Left lung (tissue), 10 donors: Measurements from ENCODE around the gene AIFM3. TPM values are rescaled to one million over a fixed set of nuclear protein-coding genes. Genes with fewer than 3 reads are reported as not detected.

Source experiments
- ATAC-seq: fragments of 200-7000 bp; cut with Tn5 transposase; one replicate; pipeline ENCODE4 v1.9.1; 2020; ENCODE audit warnings: moderate library complexity
- DNase-seq, 4 donors: peaks; one replicate each; pipeline ENCODE4 v3.0.0-alpha.2; 2013 to 2020
- H3K27ac ChIP-seq, 2 donors: fragments of 200-600 bp; sonication (generic) in 1 of 2; one replicate each; pipeline versions ENCODE4 v1.5.0 to v1.8.0; 2020 to 2021
- H3K27me3 ChIP-seq, 2 donors: fragments of 200-600 bp; sonication (generic) in 1 of 2; one replicate each; pipeline versions ENCODE4 v1.5.0 to v1.8.0; 2020 to 2021
- H3K36me3 ChIP-seq, 2 donors: fragments of 200-600 bp; sonication (generic) in 1 of 2; one replicate each; pipeline versions ENCODE4 v1.5.0 to v1.8.0; 2020 to 2021
- H3K4me1 ChIP-seq, 2 donors: fragments of 200-600 bp; one replicate each; pipeline ENCODE4 v1.8.0; 2021
- H3K4me3 ChIP-seq, 2 donors: fragments of 200-600 bp; sonication (generic) in 1 of 2; one replicate each; pipeline versions ENCODE4 v1.5.0 to v1.8.0; 2020 to 2021; ENCODE audit warnings: mild to moderate bottlenecking in 1 of 2
- H3K9me3 ChIP-seq, 2 donors: fragments of 200-600 bp; sonication (generic) in 1 of 2; one replicate each; pipeline versions ENCODE4 v1.5.0 to v1.8.0; 2020 to 2021
- intact Hi-C, 2 donors: fragments of 100-400 bp; cut with DNase I; formaldehyde crosslinking; loops; one replicate each; pipeline versions ENCODE4 v1.11.2 to v1.14.2; 2022
- polyA plus RNA-seq, 6 donors: library from polyadenylated mRNA; unstranded; fragments of 120-200 nt; gene quantifications; one replicate each; pipeline ENCODE4 v1.2.1, GENCODE V29; 2013; ENCODE audit not compliant: insufficient read length in 6 of 6
- total RNA-seq, 2 donors: library from RNA; stranded (reverse); fragmentation: NEBNext Ultra II Directional; extraction: Animal tissue kit (Norgen Biotek cat#: 25700); gene quantifications; one replicate each; pipeline ENCODE4 v1.2.1, GENCODE V29; 2021
- TF ChIP-seq, protein P1 (sequence below), 2 donors: fragments of 200-600 bp; sonication (generic) in 1 of 2; IDR thresholded peaks; one replicate each; pipeline versions ENCODE4 v1.5.0 to v1.8.0; 2021; ENCODE audit warnings: antibody characterized with exemption in 2 of 2
- donor health status: DM: no; HTN: yes; CAD: no.
- donor health status: DM: no; HTN: no; CAD: no.

Gene AIFM3
- total and polyA plus RNA-seq, 8 donors: 0.49 to 6.5 (median 1.0) TPM

DNA sequence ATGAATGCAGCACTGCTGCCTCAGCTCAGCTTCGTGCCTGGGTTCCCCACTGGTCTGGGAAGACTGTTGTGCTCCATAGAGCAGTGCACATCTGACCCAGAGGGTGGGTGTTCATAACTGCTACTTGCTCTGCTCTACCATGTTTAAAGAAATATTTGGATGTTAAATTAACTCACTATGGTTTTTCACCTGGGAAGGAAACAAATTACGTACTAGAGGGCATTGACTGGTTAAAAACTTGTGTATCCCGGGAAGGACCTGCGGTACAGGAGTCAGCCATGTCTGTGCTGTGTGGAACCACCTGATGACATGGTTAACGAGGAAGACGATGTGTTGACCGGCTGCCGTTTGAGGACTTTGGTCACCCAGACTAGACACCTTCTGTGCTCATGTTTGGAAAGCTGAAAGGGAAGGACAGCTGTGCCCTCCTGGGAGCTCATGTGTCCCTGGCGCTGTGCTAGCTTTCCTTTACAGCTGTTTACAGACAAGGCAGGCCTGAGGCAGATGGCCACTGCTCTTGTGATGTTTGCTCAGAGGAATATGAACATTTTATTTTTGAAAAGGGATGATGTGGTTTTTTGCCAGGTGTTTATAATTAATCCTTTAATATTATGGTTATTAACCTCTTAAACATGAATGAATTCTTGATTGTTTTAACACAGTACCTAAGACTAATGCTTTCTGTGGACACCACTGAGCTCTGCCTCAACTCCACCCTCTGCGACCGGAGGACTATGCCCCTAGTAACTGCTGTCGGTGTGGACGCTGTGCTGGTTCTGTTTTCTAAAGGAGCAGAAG, 14.3 kb upstream of the AIFM3 start:
- DNase-seq (no peak), ATAC-seq (no peak)
- Histone ChIP-seq H3K36me3 (peaks cover 0 to 51% of the 10 kb centered on the region in 2 donors), H3K27me3 (peaks cover 0 to 12% of the 10 kb centered on the region in 2 donors), H3K9me3 (no peaks in the 10 kb centered on the region), H3K27ac (no peak overlapping the region), H3K4me1 (peaks cover 0 to 22% of the 10 kb centered on the region in 2 donors), H3K4me3 (no peak overlapping the region)
- TF ChIP-seq, protein P1, sequence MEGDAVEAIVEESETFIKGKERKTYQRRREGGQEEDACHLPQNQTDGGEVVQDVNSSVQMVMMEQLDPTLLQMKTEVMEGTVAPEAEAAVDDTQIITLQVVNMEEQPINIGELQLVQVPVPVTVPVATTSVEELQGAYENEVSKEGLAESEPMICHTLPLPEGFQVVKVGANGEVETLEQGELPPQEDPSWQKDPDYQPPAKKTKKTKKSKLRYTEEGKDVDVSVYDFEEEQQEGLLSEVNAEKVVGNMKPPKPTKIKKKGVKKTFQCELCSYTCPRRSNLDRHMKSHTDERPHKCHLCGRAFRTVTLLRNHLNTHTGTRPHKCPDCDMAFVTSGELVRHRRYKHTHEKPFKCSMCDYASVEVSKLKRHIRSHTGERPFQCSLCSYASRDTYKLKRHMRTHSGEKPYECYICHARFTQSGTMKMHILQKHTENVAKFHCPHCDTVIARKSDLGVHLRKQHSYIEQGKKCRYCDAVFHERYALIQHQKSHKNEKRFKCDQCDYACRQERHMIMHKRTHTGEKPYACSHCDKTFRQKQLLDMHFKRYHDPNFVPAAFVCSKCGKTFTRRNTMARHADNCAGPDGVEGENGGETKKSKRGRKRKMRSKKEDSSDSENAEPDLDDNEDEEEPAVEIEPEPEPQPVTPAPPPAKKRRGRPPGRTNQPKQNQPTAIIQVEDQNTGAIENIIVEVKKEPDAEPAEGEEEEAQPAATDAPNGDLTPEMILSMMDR (IDR thresholded peaks at IDR 0.05): no peak
- intact Hi-C loops: no loop called here

DNA sequence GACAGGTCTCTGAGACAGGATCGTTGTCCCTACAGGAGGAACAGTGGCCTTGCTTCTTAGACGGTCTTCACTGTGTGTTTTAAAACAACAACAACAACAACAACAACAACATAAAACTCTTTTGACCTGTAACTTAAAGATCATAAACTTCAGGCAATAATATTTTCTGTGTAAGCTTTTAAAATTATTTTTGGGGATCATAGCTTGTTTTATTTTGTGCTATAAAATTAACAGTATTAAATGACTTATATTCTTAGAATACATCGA, 13.8 kb upstream of the AIFM3 start:
- intact Hi-C loops: no loop called here
- no peak overlapping the region for H3K27ac ChIP-seq

DNA sequence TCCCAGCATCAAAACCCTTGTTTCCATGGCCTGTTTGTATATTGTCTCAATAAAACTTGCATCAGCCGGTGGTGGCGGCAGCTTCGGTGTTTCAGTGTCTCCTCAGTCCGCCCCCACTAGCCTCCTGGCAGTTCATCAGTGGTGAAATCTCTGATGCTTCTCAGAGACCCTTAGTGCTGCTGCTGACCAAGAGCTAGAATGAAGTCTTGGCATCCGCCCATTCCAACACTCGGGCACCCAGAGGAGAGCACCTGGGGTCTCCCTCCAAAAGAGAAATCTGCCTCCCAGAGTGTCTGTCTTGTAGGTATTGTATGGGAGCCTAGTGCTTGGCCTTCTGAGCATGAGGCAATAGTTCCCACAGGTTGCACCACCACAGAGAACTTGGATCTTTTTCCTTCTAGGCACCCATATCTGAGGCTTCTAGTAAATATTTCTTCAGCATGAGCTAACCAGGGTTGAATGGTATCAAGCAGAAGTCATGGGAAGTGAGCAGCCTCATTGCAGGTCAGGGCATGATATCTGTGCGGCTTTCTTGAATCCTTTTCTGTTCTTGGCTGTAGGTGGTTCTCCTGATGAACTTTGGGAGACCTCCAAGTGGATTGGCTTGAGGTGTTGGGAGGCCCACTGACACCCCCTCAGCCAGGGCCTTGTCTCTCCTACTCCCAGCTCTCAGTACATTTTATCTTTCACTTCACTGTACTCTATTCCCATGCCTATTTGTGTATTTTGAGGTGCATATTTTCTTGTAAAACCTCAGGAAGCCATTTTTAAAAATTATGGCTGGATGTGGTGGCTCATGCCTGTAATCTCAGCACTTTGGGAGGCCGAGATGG, 13.2 kb upstream of the AIFM3 start:
- H3K27ac ChIP-seq: no peak overlapping the region

More for the DNA sequence above, 13.8 kb upstream of the AIFM3 start:
- Histone ChIP-seq H3K4me1 (peaks cover 0 to 28% of the 10 kb centered on the region in 2 donors), H3K27me3 (peaks cover 0 to 12% of the 10 kb centered on the region in 2 donors), H3K4me3 (no peak overlapping the region), H3K9me3 (no peaks in the 10 kb centered on the region), H3K36me3 (peaks cover 0 to 51% of the 10 kb centered on the region in 2 donors)
- DNase-seq (no peak), ATAC-seq (no peak)
- TF ChIP-seq, protein P1 (IDR thresholded peaks at IDR 0.05): no peak

DNA sequence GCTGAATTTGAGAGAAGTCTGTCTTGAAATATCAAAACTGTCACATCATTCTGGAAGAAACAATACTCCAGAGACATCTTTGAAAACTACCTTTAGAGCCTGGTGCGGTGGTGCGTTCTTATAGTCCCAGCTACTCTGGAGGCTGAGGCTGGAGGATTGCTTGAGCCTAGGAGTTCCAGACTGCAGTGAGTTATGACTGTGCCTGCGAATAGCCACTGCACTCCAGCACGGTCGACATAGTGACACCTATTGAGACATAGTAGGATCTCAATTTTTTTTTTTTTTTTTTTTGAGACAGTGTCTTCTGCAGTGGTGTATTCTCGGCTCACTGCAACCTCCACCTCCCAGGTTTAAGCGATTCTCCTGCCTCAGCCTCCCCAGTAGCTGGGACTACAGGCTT, 11.5 kb upstream of the AIFM3 start:
- TF ChIP-seq, protein P1 (IDR thresholded peaks at IDR 0.05): no peak
- DNase-seq: no peak
- H3K9me3 ChIP-seq: no peaks in the 10 kb centered on the region
- no peak for ATAC-seq
- no peak overlapping the region for H3K4me3 ChIP-seq
- no peak overlapping the region for H3K27ac ChIP-seq
- intact Hi-C loops: no loop called here
- H3K27me3 ChIP-seq: peaks cover 0 to 12% of the 10 kb centered on the region in 2 donors
- peaks cover 0 to 30% of the 10 kb centered on the region in 2 donors for H3K4me1 ChIP-seq
- H3K36me3 ChIP-seq: peaks cover 0 to 34% of the 10 kb centered on the region in 2 donors

More for the DNA sequence above, 13.2 kb upstream of the AIFM3 start:
- ATAC-seq: no peak
- no peaks in the 10 kb centered on the region for H3K9me3 ChIP-seq
- H3K36me3 ChIP-seq: peaks cover 0 to 51% of the 10 kb centered on the region in 2 donors
- peaks cover 0 to 12% of the 10 kb centered on the region in 2 donors for H3K27me3 ChIP-seq
- no peak overlapping the region for H3K4me3 ChIP-seq
- H3K4me1 ChIP-seq: peaks cover 0 to 30% of the 10 kb centered on the region in 2 donors
- TF ChIP-seq, protein P1 (IDR thresholded peaks at IDR 0.05): no peak
- DNase-seq: no peak
- intact Hi-C loops: no loop called here
